Transverse colon (tissue), 4 donors: ENCODE data around the gene TMEM178B.

ENCODE experiments used
- CTCF ChIP-seq, 5 experiments: fragments of 200-600 bp in 3 of 5; fragments of 450-650 bp in 2 of 5; sonication (generic) in 3 of 5; IDR thresholded peaks; 1 replicate in 2 of 5; 2 replicates in 3 of 5; pipeline ENCODE4 v1.5.1; 2016 to 2017; ENCODE audit warnings: antibody characterized with exemption in 5 of 5, inconsistent platforms in 3 of 5, mild to moderate bottlenecking in 2 of 5, moderate library complexity in 1 of 5
- EP300 ChIP-seq: sonication (generic); formaldehyde crosslinking; IDR thresholded peaks from one replicate; pipeline ENCODE4 v1.6.1; 2017; ENCODE audit warnings: antibody characterized with exemption, low read depth
- POLR2AphosphoS5 ChIP-seq, 3 donors: sonication (generic); formaldehyde crosslinking; IDR thresholded peaks; one replicate each; pipeline ENCODE4 v1.6.1; 2016; ENCODE audit warnings: antibody characterized with exemption in 3 of 3

GRCh38 chr7:141409219-141409618 is 335.4 kb downstream of the TMEM178B start:
- no peak for TF ChIP-seq CTCF (IDR thresholded peaks at IDR 0.05)
- no peak for TF ChIP-seq EP300
- no peak for TF ChIP-seq POLR2AphosphoS5 (IDR thresholded peaks at IDR 0.05)
